Pancreas (tissue), 10 donors: ENCODE measurements around the gene KCNN3. TPM values are rescaled to one million over a fixed set of nuclear protein-coding genes. Genes with fewer than 3 reads are reported as not detected.

ENCODE experiments used
- ATAC-seq, 4 donors: fragments of 200-7000 bp; cut with Tn5 transposase; one replicate each; pipeline versions ENCODE4 v1.8.0 to v1.9.1; 2020; ENCODE audit warnings: mild to moderate bottlenecking in 4 of 4, moderate library complexity in 4 of 4
- DNase-seq, 6 donors: peaks; one replicate each; pipeline ENCODE4 v3.0.0-alpha.2; 2020
- FAIRE-seq: peaks from 2 replicates; lab custom pipeline; 2012; peaks lifted over from hg19 to GRCh38; lab: Jason Lieb, UNC
- H3K27ac ChIP-seq, 4 donors: fragments of 200-600 bp; sonication (generic); 1 replicate in 3 of 4; 2 replicates in 1 of 4; pipeline versions ENCODE4 v1.5.0 to v1.8.0; 2020
- H3K27me3 ChIP-seq, 4 donors: fragments of 200-600 bp; one replicate each; pipeline ENCODE4 v1.8.0; 2021
- H3K36me3 ChIP-seq, 3 donors: fragments of 200-600 bp; sonication (generic) in 1 of 3; one replicate each; pipeline versions ENCODE4 v1.5.0 to v1.8.0; 2020 to 2021
- H3K4me1 ChIP-seq, 3 donors: fragments of 200-600 bp; one replicate each; pipeline ENCODE4 v1.8.0; 2021
- H3K4me3 ChIP-seq, 4 donors: fragments of 200-600 bp; sonication (generic) in 2 of 4; one replicate each; pipeline versions ENCODE4 v1.5.0 to v1.8.0; 2020 to 2021
- H3K9me3 ChIP-seq, 4 donors: fragments of 200-600 bp; one replicate each; pipeline ENCODE4 v1.8.0; 2021
- CTCF ChIP-seq, 4 donors: fragments of 200-600 bp; sonication (generic) in 3 of 4; IDR thresholded peaks; one replicate each; pipeline versions ENCODE4 v1.5.0 to v1.8.0; 2021; ENCODE audit warnings: antibody characterized with exemption in 4 of 4
- WGBS, 2 donors: extraction: QIAGEN DNeasy Blood & Tissue Kit; methylation state at CpG; one replicate each; pipeline ENCODE4 v1.1.7; 2013; 5-methylcytosine and 5-hydroxymethylcytosine counted together
- intact Hi-C, 3 donors: fragments of 100-400 bp; cut with DNase I; formaldehyde crosslinking; loops; one replicate each; pipeline versions ENCODE4 v1.11.1 to v1.14.2; 2022
- polyA plus RNA-seq, 2 donors: library from polyadenylated mRNA; stranded (reverse); fragments of 200-250 nt; gene quantifications; one replicate each; pipeline ENCODE4 v1.2.3, GENCODE V29; 2013
- total RNA-seq, 6 donors: library from RNA; stranded (reverse); fragmentation: NEBNext Ultra II Directional in 4 of 6; extraction: Animal tissue kit (Norgen Biotek cat#: 25700) in 4 of 6; gene quantifications; one replicate each; pipeline versions ENCODE4 v1.2.1 to v1.2.4, GENCODE V29; 2021 to 2023
- donor health status: healthy with polysubstance abuse.
- donor health status: DM: no; HTN: no; CAD: no; lungs with moderate emphysema.
- donor health status: DM: no; HTN: no; CAD: no.
- donor health status: control.
- donor health status: control.
- donor health status: Bipolar disorder and iron deficiency.
- donor health status: DM: yes; HTN: yes; CAD: no.
- donor health status: DM: no; HTN: no; CAD: no.
- donor health status: DM: no; HTN: no; CAD: no.
- donor health status: DM: yes; HTN: yes; CAD: no.

KCNN3 gene
- total and polyA plus RNA-seq, 8 donors, result 0.11 to 1.0 (median 0.33) TPM

- WGBS, 2 donors, result 42 to 45% methylated on average over 13 of the region's 13 CpGs
- intact Hi-C loops, result no loop called here
Observed at GRCh38 chr1:154862907-154863306, 7.2 kb downstream of the KCNN3 start.

GRCh38 chr1:154861607-154862094, 8.4 kb downstream of the KCNN3 start:
- no peaks in the 10 kb centered on the region for H3K4me1 ChIP-seq
- 68 to 74% methylated on average over 12 of the region's 12 CpGs for WGBS, 2 donors
- no peaks in the 10 kb centered on the region for H3K36me3 ChIP-seq
- no peaks in the 10 kb centered on the region for H3K9me3 ChIP-seq
- ATAC-seq (no peak), DNase-seq (no peak), FAIRE-seq (no peak)
- intact Hi-C loops, result no loop called here
- TF ChIP-seq CTCF (IDR thresholded peaks at IDR 0.05), result no peak
- H3K4me3 ChIP-seq, result no peak overlapping the region
- H3K27ac ChIP-seq, result no peak overlapping the region
- H3K27me3 ChIP-seq, result no peaks in the 10 kb centered on the region

More at GRCh38 chr1:154862907-154863306, 7.2 kb downstream of the KCNN3 start:
- H3K27ac ChIP-seq, result no peak overlapping the region
- ATAC-seq (peak in 2 of 4 donors; percentile 19 to 36), FAIRE-seq (no peak), DNase-seq (no peak)
- TF ChIP-seq CTCF (IDR thresholded peaks at IDR 0.05), result no peak
- no peaks in the 10 kb centered on the region for H3K36me3 ChIP-seq
- H3K4me3 ChIP-seq, result no peak overlapping the region
- H3K27me3 ChIP-seq, result no peaks in the 10 kb centered on the region
- H3K9me3 ChIP-seq, result no peaks in the 10 kb centered on the region
- no peaks in the 10 kb centered on the region for H3K4me1 ChIP-seq

GRCh38 chr1:154860156-154860870, 9.8 kb downstream of the KCNN3 start:
- no peaks in the 10 kb centered on the region for H3K36me3 ChIP-seq
- DNase-seq (peak in 1 of 6 donors; percentile 20), ATAC-seq (no peak), FAIRE-seq (no peak)
- H3K27ac ChIP-seq, result no peak overlapping the region
- no peaks in the 10 kb centered on the region for H3K4me1 ChIP-seq
- no peaks in the 10 kb centered on the region for H3K9me3 ChIP-seq
- no peaks in the 10 kb centered on the region for H3K27me3 ChIP-seq
- no peak for TF ChIP-seq CTCF (IDR thresholded peaks at IDR 0.05)
- 65 to 71% methylated on average over 12 of the region's 12 CpGs for WGBS, 2 donors
- intact Hi-C loops, result no loop called here
- H3K4me3 ChIP-seq, result no peak overlapping the region

GRCh38 chr1:154859786-154860155, 10.3 kb downstream of the KCNN3 start:
- no peaks in the 10 kb centered on the region for H3K4me1 ChIP-seq
- no peak overlapping the region for H3K4me3 ChIP-seq
- H3K27me3 ChIP-seq, result no peaks in the 10 kb centered on the region
- FAIRE-seq, result no peak
- no peak for DNase-seq
- no peaks in the 10 kb centered on the region for H3K9me3 ChIP-seq
- H3K27ac ChIP-seq, result no peak overlapping the region
- no peaks in the 10 kb centered on the region for H3K36me3 ChIP-seq
- TF ChIP-seq CTCF (IDR thresholded peaks at IDR 0.05), result no peak
- intact Hi-C loops, result no loop called here
- WGBS, 2 donors, result 64 to 69% methylated on average over 2 of the region's 2 CpGs
- no peak for ATAC-seq

- no peaks in the 10 kb centered on the region for H3K27me3 ChIP-seq
- intact Hi-C loops, result no loop called here
- H3K9me3 ChIP-seq, result no peaks in the 10 kb centered on the region
- H3K27ac ChIP-seq, result no peak overlapping the region
- ATAC-seq (no peak), FAIRE-seq (no peak), DNase-seq (no peak)
- H3K36me3 ChIP-seq, result no peaks in the 10 kb centered on the region
- no peak for TF ChIP-seq CTCF (IDR thresholded peaks at IDR 0.05)
- no peaks in the 10 kb centered on the region for H3K4me1 ChIP-seq
- H3K4me3 ChIP-seq, result no peak overlapping the region
- 73 to 75% methylated on average over 9 of the region's 9 CpGs for WGBS, 2 donors
Observed at GRCh38 chr1:154859151-154859785, 10.8 kb downstream of the KCNN3 start.
